ENCODE measurements around the gene TSPAN13. TPM values are rescaled to one million over a fixed set of nuclear protein-coding genes. Genes with fewer than 3 reads are reported as not detected.

TSPAN13 gene
- total and polyA plus RNA-seq, 10 donors = 30.1 to 53.0 (median 46.9) TPM

DNA sequence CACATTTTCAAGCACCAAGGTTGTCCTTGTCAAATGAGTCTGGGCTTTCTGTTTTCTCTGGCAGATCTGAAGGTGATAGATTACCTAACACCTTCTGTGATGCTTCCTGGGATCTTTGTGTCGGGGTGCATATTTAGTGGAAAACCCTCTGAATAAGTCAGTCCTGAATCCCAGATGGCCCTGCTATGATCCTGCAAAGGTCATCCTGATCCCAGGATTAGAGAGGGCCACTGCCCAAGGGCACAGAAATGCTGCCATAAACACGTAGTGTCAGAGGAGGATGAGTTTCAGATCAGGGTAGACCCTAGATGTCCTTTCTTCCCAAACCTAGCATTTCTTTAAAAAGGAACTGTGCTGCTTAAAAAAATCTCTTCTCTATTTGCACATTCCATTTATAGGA is 32.3 kb downstream of the TSPAN13 start:
- intact Hi-C loops (cut with DNase I; ENCODE audit: low total_unique reads) = no loop called here
- WGBS, 5 donors = 69 to 88% (median 78%) methylated on average over 2 of the region's 2 CpGs
- TF ChIP-seq, protein P1, sequence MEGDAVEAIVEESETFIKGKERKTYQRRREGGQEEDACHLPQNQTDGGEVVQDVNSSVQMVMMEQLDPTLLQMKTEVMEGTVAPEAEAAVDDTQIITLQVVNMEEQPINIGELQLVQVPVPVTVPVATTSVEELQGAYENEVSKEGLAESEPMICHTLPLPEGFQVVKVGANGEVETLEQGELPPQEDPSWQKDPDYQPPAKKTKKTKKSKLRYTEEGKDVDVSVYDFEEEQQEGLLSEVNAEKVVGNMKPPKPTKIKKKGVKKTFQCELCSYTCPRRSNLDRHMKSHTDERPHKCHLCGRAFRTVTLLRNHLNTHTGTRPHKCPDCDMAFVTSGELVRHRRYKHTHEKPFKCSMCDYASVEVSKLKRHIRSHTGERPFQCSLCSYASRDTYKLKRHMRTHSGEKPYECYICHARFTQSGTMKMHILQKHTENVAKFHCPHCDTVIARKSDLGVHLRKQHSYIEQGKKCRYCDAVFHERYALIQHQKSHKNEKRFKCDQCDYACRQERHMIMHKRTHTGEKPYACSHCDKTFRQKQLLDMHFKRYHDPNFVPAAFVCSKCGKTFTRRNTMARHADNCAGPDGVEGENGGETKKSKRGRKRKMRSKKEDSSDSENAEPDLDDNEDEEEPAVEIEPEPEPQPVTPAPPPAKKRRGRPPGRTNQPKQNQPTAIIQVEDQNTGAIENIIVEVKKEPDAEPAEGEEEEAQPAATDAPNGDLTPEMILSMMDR (IDR thresholded peaks at IDR 0.05 in 8 of 11, conservative IDR thresholded peaks at IDR 0.05 in 3 of 11) = no peak
- TF ChIP-seq POLR2A (IDR thresholded peaks at IDR 0.05) = no peak
- Histone ChIP-seq H3K27ac (no peak overlapping the region), H3K27me3 (replicated peaks in 1 of 7) (no peaks in the 10 kb centered on the region), H3K4me3 (no peak overlapping the region), H3K9me3 (no peaks in the 10 kb centered on the region), H3K4me1 (no peaks in the 10 kb centered on the region), H3K36me3 (peaks cover 0 to 47% (median 0%) of the 10 kb centered on the region in 6 donors)
- DNase-seq = no peak

DNA sequence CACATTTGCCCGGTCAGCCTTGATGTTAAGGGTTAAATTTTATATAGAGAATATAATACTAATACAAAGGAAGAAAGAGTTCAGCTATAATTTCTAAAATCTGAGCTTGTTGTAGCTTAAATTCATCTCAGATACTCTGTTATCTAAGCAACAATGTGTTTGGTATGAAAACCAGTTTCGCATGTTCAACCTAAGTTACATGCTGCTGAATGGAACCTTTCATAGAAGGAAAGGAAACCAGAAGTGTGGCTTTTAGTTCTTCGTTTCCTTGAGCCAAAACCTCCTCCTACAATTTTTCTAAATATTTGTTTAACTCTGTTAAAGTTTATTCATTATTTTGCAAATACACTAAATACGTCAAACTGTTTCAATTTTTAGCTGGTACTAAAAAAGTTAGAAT is 32.7 kb downstream of the TSPAN13 start:
- Histone ChIP-seq H3K27ac (no peak overlapping the region), H3K9me3 (no peaks in the 10 kb centered on the region), H3K27me3 (replicated peaks in 1 of 7) (no peaks in the 10 kb centered on the region), H3K36me3 (peaks cover 0 to 43% (median 0%) of the 10 kb centered on the region in 6 donors), H3K4me3 (no peak overlapping the region), H3K4me1 (no peaks in the 10 kb centered on the region)
- intact Hi-C loops (cut with DNase I; ENCODE audit: low total_unique reads) = no loop called here
- no peak for DNase-seq
- TF ChIP-seq POLR2AphosphoS5 (IDR thresholded peaks at IDR 0.05) (no peak), POLR2A (IDR thresholded peaks at IDR 0.05) (no peak)
- TF ChIP-seq, protein P1 (IDR thresholded peaks at IDR 0.05 in 8 of 11, conservative IDR thresholded peaks at IDR 0.05 in 3 of 11) = no peak
- WGBS, 5 donors = 75 to 84% (median 77%) methylated on average over 4 of the region's 4 CpGs

- whole genome bisulfite sequencing, 5 donors = 83 to 92% (median 89%) methylated on average over 1 of the region's 1 CpG
- no peaks in the 10 kb centered on the region for H3K9me3 ChIP-seq
- no peaks in the 10 kb centered on the region for H3K4me1 ChIP-seq
- H3K4me3 ChIP-seq = no peak overlapping the region
- intact Hi-C loops (cut with DNase I; ENCODE audit: low total_unique reads) = no loop called here
- H3K27ac ChIP-seq = no peak overlapping the region
- H3K27me3 ChIP-seq (replicated peaks in 1 of 7) = no peaks in the 10 kb centered on the region
- TF ChIP-seq POLR2AphosphoS5 (IDR thresholded peaks at IDR 0.05) (no peak), POLR2A (IDR thresholded peaks at IDR 0.05) (no peak)
- TF ChIP-seq, protein P1 (IDR thresholded peaks at IDR 0.05 in 8 of 11, conservative IDR thresholded peaks at IDR 0.05 in 3 of 11) = no peak
- DNase-seq = no peak
- peaks cover 0 to 35% (median 0%) of the 10 kb centered on the region in 6 donors for H3K36me3 ChIP-seq
Observed at GRCh38 chr7:16787127-16787526, 33.6 kb downstream of the TSPAN13 start.

- no peak overlapping the region for H3K27ac ChIP-seq
- no peaks in the 10 kb centered on the region for H3K9me3 ChIP-seq
- H3K36me3 ChIP-seq = peaks cover 0 to 6% (median 0%) of the 10 kb centered on the region in 6 donors
- intact Hi-C loops (cut with DNase I; ENCODE audit: low total_unique reads) = no loop called here
- no peak for TF ChIP-seq POLR2A (IDR thresholded peaks at IDR 0.05)
- TF ChIP-seq, protein P1 (IDR thresholded peaks at IDR 0.05 in 8 of 11, conservative IDR thresholded peaks at IDR 0.05 in 3 of 11) = no peak
- TF ChIP-seq POLR2AphosphoS5 (IDR thresholded peaks at IDR 0.05) = no peak
- no peak for DNase-seq
- H3K4me3 ChIP-seq = no peak overlapping the region
- no peaks in the 10 kb centered on the region for H3K4me1 ChIP-seq
- WGBS, 5 donors = 44 to 75% (median 69%) methylated on average over 1 of the region's 1 CpG
- H3K27me3 ChIP-seq (replicated peaks in 1 of 7) = no peaks in the 10 kb centered on the region
Observed at GRCh38 chr7:16791071-16791470, 37.5 kb downstream of the TSPAN13 start.
